GM18951 (cell line): ENCODE data around the gene NCR2.

Source experiments
- POLR2A ChIP-seq: IDR thresholded peaks from 4 replicates; pipeline ENCODE4 v1.6.1; 2011; ENCODE audit warnings: mild to moderate bottlenecking; ENCODE audit not compliant: insufficient read length, insufficient read depth; ENCODE audit errors: extremely low read depth
- in situ Hi-C: fragments of 300-500 bp; cut with MboI; formaldehyde crosslinking; loops from one replicate; pipeline ENCODE4 v1.12.0; 2022; ENCODE audit warnings: low sequenced_read_pairs, mixed read lengths, inconsistent platforms; ENCODE audit not compliant: unreplicated experiment

NCR2 gene

DNA sequence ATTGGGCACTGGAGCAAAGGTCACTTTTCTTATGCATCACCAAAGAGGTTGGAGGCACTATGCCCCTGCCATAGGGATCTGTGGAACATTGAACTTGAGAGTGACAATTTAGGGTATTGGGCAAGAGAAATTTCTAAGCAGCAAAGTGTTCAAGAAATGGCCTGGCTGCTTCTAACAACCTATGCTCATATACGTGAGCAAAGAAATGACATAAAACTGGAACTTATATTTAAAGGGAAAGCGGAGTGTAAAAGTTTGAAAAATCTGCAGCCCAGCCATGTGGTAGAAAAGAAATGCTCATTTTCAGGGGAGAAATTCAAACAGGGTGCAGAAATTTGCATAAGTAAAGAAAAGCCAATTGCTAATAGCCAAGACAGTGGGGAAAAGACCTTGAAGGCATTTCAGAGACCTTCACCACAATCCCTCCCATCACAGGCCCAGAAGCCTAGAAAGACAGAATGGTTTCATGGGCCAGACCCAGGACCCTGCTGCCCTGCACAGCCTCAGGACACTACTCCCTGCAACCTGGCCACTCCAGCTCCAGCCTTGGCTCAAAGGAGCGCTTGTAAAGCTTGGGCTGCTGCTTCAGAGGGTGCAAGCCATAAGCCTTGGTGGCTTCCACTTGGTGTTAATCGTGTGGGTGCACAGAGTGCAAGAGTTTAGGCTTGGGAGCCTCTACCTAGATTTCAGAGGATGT is 24.4 kb downstream of the NCR2 start:
- no peak for TF ChIP-seq POLR2A
- in situ Hi-C loops = no loop called here

DNA sequence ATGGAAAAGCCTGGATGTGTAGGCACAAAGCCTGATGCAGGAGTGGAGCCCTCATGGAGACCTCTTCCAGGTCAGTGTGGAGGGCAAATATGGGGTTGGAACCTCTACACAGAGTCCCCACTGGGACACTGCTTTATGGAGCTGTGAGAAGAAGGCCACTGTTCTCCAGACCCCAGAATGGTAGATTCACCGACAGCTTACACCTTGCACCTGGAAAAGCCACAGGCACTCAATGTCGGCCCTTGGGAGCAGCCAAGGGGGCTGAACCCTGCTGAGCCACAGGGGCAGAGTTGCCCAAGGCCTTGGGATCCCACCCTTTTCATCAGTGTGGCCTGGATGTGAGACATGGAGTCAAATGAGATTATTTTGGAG is 24.9 kb downstream of the NCR2 start:
- no peak for TF ChIP-seq POLR2A
- in situ Hi-C loops = no loop called here

DNA sequence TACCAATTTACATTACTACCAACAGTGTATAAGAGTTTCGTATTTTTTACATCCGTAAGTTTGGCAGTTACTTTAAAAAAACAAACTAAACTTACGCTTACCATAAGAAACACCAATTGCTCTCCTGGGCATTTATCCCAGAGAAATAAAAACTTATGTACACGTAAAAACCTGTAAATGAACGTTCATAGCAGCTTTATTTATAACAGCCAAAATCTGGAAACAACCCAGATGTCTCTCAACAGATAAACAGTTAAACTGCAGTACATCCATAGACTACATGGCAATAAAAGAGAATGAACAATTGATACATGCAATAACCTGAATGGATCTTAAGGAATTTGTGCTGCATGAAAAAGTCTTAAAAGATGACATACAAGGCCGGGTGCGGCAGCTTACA is 30.7 kb downstream of the NCR2 start:
- in situ Hi-C loops = no loop called here
- TF ChIP-seq POLR2A = no peak

DNA sequence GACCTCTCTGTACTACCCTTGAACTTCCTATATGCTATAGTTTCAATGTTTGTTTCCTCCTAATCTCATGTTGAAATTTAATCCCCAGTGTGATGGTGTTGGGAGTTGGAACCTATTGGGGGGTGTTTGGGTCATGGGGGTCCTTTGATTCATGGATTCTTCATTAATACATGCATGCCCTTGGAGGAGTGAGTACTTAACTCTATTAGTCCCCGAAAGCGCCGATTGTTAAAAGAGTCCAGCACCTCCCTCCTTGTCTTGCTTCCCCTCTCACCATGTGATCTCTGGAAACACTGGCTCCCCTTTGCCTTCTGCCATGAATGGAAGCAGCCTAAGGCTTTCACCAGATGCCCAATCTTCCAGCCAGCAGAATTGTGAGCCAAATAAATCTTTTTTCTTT is 31.7 kb downstream of the NCR2 start:
- no peak for TF ChIP-seq POLR2A
- in situ Hi-C loops = no loop called here

DNA sequence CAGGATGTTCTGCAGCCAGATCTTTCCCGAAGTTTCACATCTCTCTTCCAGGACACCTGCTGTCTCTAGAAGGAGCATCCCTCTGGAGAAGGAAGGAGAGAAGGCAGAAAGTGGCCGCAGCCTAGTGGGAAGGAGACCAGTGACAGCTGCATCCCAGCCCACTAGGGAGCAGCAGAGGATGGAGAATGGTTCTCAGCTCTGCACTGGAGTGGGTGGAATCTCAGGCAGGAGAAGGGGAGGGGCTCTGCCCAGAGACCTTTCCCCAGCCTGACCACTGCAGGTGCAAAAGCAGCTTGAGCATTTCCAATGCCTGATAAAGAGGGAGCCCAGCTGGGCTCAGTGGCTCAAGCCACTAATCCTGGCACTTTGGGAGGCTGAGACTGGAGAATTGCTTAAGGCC is 32.3 kb downstream of the NCR2 start:
- in situ Hi-C loops = no loop called here
- no peak for TF ChIP-seq POLR2A

DNA sequence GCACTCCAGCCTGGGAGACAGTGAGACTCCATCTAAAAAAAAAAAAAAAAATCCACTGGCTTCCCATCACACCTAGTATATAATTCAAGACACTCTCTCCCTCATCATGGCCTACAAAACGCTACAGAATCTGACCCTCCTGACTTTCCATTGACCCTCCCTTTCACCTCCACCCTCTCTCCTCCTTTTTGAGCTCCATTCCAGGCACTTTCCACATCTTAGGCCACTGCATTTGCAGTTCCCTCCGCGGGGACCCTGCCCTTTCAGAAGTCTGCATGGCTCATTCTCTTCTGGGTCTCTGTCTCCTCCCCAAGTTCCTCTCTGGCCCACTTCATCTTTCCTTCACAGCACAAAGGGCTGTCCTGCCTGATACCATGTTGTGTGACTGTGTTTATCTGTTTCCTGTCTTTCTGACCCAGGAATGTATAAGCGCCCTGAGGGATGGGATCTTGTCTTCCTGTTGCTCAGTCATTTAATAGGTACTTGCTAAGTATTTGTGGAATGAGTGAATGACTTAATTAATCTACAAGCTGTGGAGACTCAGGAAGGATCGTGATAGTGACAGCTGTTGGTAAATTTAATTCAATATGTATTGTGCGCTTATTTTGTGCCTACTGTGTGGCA is 35.2 kb downstream of the NCR2 start:
- in situ Hi-C loops = no loop called here
- no peak for TF ChIP-seq POLR2A

DNA sequence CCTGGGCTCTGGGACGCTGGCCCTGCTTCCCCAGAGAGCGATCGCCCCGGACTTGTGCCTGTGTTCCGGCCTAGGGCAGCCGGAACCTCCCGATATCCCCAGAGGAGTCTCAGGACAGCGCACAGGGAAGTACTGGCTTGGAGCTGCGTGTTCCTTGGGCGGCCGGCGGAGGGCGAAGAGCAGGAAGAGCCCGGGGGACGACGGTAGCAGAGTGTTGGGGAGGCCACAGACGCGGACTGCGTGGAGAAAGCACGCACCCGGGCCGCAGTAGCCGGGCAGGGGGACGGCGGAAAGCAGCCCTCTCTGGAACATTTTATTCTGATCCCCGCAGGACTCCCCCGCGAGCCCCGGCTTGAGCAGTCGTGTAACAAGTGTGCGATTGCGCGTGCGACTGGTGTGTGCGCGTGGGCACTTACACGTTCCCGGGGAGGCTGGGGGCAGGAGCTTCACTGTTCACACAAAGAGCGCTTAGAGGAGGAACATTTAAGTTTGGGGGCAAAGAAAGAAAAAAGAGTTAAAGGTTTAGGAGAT is 36.1 kb downstream of the NCR2 start:
- no peak for TF ChIP-seq POLR2A
- in situ Hi-C loops = no loop called here

DNA sequence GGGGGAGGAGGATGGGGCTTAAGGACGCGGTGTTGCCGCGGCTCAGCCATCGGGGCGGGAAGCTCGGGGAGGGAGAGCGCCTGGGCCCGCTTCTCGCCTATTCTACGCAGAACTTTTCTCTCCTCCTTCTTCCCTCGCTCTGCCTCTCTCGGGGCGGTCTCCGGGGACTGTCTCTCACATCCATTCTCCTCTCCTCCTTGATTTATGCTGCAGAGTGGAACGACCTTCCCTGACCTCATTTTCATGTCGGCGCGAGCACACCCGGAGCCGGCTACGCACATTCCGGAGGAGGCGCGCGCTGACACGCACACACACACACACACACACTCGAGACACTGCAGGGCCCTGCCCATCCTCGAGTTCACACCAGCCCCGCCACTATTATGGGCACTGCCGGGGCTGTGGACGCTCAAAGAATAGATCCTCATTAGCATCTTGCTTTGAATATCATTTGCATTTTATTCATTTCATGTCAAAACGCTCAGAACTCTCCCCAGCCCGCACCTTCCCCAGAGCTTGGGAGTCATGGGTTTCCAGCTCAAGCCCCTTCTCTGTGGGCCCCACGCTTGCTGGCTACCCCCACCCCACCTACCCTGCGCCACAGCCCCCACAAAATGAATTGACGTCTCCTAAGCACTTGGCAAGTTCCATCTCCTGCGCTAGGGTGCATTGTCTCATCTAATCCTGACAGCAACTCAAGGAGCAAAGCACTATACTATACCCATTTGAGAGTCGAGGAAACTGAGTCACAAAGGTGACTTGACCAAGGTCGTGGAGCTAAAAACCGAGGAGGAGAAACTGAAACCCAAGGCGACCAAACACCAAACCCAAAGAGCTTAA is 36.8 kb downstream of the NCR2 start:
- TF ChIP-seq POLR2A = no peak
- in situ Hi-C loops = no loop called here

DNA sequence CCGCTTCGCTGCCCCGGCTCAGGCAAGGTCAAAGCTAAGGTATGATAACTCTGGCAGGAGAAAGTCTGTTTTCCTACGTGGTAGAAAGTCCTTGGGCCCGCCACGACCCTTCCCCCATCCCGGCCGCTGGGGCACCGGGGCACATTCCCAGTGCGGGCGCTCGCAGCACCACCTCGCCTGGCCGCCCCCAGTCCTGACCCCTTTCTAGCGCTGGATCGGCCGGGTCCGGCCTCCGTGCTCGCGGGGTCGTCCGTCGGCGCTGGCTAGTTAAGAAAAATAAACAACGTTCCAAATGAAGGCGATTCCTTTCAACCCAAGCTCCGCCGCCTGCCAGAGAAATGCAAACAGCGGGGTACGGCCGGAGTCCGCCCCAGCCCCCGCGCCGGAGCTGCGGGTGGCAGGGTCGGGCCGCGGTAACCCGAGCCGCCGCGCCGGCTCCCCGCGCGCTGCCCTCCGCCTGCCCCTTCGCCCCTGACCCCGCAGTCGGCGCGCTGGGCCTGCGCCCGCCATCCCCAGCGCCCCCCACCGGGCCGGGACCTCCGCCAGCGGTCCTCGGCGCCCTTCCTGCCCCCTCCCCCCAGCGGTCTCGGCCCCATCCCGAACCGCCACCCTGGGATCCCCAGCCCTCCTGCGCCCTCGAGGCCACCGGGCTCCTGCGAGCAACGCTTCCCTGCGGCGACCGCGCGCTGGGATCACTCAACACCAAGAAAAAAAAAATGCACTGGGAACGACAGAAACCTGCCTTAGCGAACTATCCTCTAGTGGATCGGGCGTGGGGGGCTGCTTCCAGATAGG is 37.6 kb downstream of the NCR2 start:
- in situ Hi-C loops = no loop called here
- TF ChIP-seq POLR2A = no peak

DNA sequence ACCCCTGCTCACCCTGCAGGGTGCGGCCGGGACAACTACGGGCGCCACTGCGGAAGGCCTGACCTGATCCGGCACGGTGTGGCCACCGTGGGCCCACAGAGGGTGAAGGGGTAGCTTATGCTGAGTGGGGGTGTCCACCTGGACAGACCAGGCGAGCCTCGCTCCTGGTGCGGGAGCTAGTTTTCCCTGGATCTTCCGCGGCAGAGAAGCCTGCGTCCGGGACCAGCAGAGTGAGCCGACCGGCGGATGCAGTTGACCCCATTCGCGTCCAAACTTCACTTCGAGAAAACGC is 38.2 kb downstream of the NCR2 start:
- no peak for TF ChIP-seq POLR2A
- in situ Hi-C loops = no loop called here

DNA sequence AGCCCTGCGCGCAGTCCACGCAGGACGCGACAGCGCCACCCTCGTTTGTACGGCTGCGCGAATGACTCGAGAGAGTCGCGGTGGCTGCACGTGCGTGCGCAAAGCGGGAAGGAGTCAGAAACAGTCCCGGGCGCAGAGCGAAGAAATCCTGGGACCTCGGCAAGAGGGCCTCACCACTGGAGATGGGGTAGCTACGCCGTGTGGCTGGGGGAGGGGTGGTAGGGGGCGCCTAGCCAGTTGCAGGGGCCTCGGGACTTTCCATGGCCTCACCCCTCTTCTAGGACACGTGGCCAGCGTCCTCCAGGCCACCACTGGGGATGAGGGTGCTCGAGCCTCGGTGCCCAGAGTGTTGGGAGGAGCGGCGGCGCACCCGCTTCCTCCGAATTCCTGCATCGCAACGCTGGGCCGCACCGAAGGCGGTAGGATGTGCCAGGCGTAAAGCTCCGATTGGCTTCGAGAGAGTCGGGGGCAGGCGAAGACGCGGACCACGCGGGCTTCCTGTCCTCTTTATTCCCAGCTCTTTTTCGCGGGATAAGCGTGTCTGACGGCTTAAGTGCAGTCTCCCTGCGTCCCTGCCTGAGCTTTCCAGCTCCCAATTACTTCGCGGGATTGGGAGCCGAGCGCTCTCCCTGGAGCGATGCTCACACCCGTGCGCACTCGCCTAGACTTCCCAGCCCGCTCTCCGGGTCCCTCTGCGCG is 38.7 kb downstream of the NCR2 start:
- in situ Hi-C loops = no loop called here
- no peak for TF ChIP-seq POLR2A
